AG10803 (cell line): ENCODE results near the gene SETDB1.

Source experiments
- DNase-seq: peaks from one replicate; pipeline ENCODE4 v3.0.0; 2010; ENCODE audit warnings: low read depth
- H3K4me3 ChIP-seq: 2 replicates; pipeline ENCODE4 v1.5.1; 2011; ENCODE audit warnings: mild to moderate bottlenecking, low read length, control low read depth
- TF ChIP-seq, protein P1 (sequence below): conservative IDR thresholded peaks from 2 replicates; pipeline ENCODE4 v1.5.1; 2011; ENCODE audit warnings: mild to moderate bottlenecking, low read length, control low read depth, inconsistent platforms

Gene SETDB1

DNA sequence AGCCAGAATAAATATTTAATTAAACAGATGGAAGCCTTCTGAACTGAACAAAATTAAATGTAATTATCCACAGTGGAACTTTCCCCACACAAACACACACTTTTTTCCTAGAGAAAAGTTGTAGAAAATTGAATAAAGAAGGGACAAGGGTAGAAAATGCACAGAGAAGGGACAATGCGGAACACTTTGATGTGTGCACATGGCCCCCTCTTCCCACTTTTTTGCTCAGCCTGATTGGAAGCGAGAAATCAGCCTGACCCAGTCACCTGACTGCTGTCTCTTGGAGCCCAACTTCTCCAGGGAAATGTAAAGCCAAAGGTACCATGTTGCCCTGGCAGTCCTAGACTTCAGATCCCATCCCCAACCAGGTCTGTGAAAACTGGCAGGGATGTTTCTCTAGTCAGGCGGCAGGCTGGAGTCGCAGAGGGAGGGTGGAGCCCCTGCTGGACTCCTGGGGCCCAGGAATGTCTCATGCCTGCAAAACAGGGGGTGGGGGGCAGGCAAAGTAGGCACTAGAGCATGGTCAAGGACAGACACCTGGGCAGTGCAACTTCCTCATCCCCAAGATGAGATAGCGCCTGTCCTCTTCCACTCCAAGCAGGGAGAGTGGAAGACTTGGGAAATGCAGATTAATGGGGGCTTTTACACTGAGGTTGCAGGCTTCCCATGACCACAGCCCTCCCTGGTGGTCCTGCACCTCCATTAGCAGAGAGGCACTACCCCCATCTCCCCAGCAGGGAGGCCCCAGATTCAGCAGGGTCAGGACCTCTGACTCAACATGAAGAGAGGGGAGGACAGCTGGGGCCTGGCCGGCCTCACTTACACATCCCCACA lies 45.6 kb downstream of the SETDB1 start:
- DNase-seq, result no peak
- H3K4me3 ChIP-seq, result peak overlapping the region; percentile 86
- TF ChIP-seq, protein P1, sequence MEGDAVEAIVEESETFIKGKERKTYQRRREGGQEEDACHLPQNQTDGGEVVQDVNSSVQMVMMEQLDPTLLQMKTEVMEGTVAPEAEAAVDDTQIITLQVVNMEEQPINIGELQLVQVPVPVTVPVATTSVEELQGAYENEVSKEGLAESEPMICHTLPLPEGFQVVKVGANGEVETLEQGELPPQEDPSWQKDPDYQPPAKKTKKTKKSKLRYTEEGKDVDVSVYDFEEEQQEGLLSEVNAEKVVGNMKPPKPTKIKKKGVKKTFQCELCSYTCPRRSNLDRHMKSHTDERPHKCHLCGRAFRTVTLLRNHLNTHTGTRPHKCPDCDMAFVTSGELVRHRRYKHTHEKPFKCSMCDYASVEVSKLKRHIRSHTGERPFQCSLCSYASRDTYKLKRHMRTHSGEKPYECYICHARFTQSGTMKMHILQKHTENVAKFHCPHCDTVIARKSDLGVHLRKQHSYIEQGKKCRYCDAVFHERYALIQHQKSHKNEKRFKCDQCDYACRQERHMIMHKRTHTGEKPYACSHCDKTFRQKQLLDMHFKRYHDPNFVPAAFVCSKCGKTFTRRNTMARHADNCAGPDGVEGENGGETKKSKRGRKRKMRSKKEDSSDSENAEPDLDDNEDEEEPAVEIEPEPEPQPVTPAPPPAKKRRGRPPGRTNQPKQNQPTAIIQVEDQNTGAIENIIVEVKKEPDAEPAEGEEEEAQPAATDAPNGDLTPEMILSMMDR, result peak; percentile 3

DNA sequence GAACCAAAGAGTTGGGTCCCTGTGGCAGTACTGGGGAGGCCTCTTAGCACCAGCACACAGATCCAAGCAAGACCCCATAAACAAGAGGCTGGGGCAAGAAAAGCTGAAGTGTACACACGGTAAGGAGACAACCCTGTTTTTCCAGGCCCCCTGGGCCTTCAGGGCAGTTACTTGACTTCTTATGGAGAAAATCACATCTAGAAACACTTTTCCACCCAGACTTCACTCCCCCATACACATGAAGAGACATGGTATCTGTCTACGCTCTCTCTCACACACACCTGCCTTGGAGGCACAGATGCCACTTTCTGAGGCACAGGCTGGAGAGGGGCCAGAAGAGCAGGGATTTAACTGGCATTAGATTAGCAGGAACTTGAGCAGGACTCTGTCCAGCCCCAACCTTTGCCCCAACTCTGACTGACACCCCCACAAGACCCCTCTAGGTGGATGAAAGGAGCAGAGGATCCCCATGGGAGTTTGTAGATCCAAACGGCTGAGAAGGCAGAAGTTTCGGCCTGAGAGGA lies 46.3 kb downstream of the SETDB1 start:
- peak overlapping the region; percentile 86 for H3K4me3 ChIP-seq
- no peak for DNase-seq
- TF ChIP-seq, protein P1, result no peak

DNA sequence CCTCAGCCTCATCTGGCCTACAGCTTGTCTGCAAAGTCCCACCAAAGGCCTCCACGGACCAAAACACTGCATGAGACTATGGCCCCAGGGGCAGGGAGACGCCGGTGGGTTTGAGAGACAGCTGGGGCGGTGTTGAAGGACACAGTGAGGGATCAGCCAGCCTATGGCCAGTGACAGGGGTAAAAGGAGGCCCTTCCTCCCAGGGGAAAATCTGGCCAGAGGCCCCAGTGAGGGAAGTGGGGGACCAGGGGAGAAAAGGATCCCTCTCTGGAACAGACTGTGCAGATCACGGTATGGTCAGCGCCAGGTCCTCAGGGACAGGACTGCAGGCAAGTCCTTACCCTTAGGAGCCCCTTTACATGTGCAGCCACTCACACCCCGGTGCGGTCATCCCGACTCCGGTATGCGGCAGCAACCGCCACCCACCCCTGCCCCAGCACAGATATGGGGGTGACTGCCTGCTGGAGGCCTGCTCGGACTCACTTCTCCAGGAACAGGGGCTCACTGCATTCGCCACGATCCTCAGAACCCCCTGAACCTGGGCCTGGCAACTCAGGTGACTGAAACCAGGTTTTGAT lies 47.2 kb downstream of the SETDB1 start:
- TF ChIP-seq, protein P1, result no peak
- DNase-seq, result no peak
- H3K4me3 ChIP-seq, result peak overlapping the region; percentile 86

DNA sequence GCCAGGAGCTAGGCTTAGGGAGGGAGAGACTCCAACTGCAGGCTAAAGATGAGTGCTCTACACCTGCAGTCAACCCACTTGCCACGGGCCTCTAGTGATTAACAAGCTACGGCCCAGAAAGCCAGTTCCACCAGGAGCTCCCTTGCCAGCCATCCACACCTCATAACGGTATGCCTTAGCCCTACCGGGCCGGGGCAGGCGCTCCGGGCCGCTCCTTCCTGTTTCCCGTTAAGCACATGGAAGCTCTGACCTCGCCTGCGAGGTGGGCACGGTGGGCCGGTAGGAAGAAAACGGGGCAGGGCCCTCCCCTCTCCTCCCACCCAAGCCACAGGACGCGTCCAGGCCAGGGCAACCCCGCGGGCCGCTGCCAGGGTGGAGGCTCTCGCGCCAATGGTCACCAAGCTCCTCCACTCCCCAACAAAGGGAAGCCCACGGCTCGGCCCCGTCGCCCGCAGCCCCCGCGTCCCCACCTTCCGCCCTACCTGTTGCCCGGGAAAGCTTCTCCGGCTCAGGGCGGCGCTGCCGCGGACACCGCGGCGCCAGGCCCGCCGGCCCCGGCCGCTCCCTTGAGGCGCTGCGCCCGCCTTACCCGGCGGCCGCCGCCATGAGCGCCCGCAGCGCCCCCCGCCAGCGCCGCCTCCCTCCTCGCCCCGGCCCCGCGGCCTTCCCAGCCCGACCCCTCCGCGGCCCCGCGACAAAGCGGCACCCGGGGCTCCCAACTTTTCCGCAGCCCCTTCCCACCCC lies 47.8 kb downstream of the SETDB1 start:
- H3K4me3 ChIP-seq, result peak overlapping the region; percentile 86
- peak; percentile 15 for DNase-seq
- TF ChIP-seq, protein P1, result no peak

DNA sequence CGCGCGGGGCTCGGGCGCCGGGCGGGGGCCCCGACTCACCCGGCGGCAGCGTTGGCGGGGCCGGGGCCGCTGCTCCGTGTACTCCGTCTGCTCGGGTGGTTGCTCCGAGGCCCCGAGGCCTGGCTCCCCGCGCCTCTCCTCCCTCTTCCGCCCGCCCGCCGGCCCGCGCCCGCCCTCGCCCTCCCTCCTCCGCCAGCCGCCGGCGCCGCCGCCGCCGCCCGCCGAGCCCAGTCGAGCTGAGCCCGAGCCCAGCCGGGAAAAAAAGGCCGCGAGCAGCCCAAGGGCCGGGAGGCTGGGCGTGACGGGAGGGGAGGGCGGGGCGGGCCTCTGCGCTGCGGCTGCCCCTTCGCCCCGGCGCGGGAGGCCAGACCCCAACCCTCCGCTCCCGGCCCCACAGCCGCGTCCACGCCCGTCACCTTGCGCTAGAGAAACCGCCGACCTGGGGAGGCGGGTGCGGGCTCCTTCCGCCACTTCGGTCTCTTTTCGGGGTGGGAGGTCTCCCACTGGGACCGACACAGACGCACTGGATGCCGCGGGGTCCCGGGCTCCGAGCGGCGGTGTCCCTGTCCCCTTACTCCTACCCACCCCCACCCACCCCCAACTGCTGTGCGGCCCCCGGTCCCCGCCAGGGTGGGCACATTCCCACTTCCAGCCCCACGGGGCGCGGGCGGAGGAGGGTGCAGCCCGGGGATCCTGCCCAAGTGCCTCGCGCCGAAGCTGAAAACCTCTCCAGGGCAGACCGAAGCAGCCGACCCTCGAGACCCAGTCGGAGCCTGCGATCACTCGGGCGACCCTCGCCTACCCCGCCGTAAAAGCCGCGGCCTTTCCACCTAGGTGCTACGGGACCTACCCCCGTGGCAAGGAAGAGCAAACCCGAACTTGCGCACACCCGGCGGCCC lies 48.7 kb downstream of the SETDB1 start, which contains the start of gene CERS2:
Gene CERS2, minus strand, starts transcription at position 256 of the 899 bp plus-strand sequence. CDS start 5,745 bp downstream, outside the sequence.
- DNase-seq, result peak; percentile 78
- peak within 1 kb of the TSS; percentile 86 for H3K4me3 ChIP-seq
- TF ChIP-seq, protein P1, result no peak

DNA sequence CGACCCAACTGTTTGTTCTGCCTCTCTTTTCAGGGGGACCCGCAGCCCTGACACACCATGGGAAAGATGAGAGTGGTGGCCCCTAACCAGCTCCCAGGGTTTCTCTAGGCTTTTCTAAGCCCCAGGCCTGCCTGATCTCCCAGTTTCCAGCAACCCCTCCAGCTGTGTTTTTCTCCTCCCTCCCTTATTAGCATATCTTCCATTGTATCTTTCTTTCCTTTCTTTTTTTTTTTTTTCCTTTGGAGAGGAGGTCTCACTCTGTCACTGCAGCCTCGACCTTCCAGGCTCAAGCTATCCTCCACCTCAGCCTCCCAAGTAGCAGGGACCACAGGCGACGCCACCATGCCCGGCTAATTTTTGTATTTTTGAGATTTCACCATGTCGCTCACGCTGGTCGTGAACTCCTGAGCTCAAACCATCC lies 50.2 kb downstream of the SETDB1 start:
- DNase-seq, result no peak
- TF ChIP-seq, protein P1, result no peak
- no peak overlapping the region for H3K4me3 ChIP-seq
